GM12865 (cell line): ENCODE measurements around the gene NFATC3.
A peak's percentile ranks its signal among the peaks of the same experiment; 100 is the strongest.

ENCODE experiments used
- DNase-seq: peaks from one replicate; pipeline ENCODE4 v3.0.0; 2010; ENCODE audit warnings: low read depth
- H3K4me3 ChIP-seq: 2 replicates; pipeline ENCODE4 v1.5.1; 2011; ENCODE audit warnings: mild to moderate bottlenecking, low read depth, low read length, control low read depth
- CTCF ChIP-seq: IDR thresholded peaks from 2 replicates; pipeline ENCODE4 v1.5.1; 2011; ENCODE audit warnings: low read length, control low read depth, low read depth, inconsistent platforms; ENCODE audit not compliant: insufficient read depth; ENCODE audit errors: missing control alignments

NFATC3 gene

GRCh38 chr16:68085259-68086071, at the start of gene NFATC3:
Gene NFATC3 (plus strand): TSS chr16:68085370. CDS start chr16:68085682, 312 bp downstream.
- DNase-seq: peak; percentile 99

GRCh38 chr16:68037841-68038597, 47.2 kb upstream of the NFATC3 start:
- H3K4me3 ChIP-seq: peak overlapping the region; percentile 52
- peak; percentile 43 for DNase-seq
- no peak for TF ChIP-seq CTCF

More at GRCh38 chr16:68085259-68086071, at the start of gene NFATC3:
- peak within 1 kb of the TSS; percentile 89 for H3K4me3 ChIP-seq
- no peak for TF ChIP-seq CTCF

- no peak overlapping the region for H3K4me3 ChIP-seq
- peak; percentile 91 for DNase-seq
- peak; percentile 88 for TF ChIP-seq CTCF
Measured at GRCh38 chr16:68040506-68041288, 44.5 kb upstream of the NFATC3 start.

GRCh38 chr16:68041783-68042182, 43.4 kb upstream of the NFATC3 start:
- H3K4me3 ChIP-seq: no peak overlapping the region
- TF ChIP-seq CTCF: no peak
- DNase-seq: no peak

- DNase-seq: no peak
- no peak for TF ChIP-seq CTCF
Measured at GRCh38 chr16:68046106-68046505, 39.1 kb upstream of the NFATC3 start.

GRCh38 chr16:68047987-68048386, 37.2 kb upstream of the NFATC3 start:
- H3K4me3 ChIP-seq: no peak overlapping the region
- no peak for DNase-seq
- TF ChIP-seq CTCF: no peak

More at GRCh38 chr16:68046106-68046505, 39.1 kb upstream of the NFATC3 start:
- no peak overlapping the region for H3K4me3 ChIP-seq
